Neural progenitor cell (in vitro differentiated cells): Measurements from ENCODE around the gene VWA8.

ENCODE experiments used
- EZH2 ChIP-seq: fragments of 200-600 bp; sonication (generic); IDR thresholded peaks from 2 replicates; pipeline ENCODE4 v1.6.1; 2017; ENCODE audit warnings: antibody characterized with exemption, mild to moderate bottlenecking, moderate library complexity
- EZH2phosphoT487 ChIP-seq: fragments of 200-600 bp; sonication (generic); IDR thresholded peaks from 2 replicates; pipeline ENCODE4 v1.6.1; 2017; ENCODE audit warnings: antibody characterized with exemption
- TF ChIP-seq, protein P1 (sequence below): fragments of 200-600 bp; sonication (generic); IDR thresholded peaks from 2 replicates; pipeline ENCODE4 v1.5.1; 2017; ENCODE audit warnings: antibody characterized with exemption, mild to moderate bottlenecking

GRCh38 chr13:41822560-41822959 lies 138.3 kb downstream of the VWA8 start:
- TF ChIP-seq, protein P1, sequence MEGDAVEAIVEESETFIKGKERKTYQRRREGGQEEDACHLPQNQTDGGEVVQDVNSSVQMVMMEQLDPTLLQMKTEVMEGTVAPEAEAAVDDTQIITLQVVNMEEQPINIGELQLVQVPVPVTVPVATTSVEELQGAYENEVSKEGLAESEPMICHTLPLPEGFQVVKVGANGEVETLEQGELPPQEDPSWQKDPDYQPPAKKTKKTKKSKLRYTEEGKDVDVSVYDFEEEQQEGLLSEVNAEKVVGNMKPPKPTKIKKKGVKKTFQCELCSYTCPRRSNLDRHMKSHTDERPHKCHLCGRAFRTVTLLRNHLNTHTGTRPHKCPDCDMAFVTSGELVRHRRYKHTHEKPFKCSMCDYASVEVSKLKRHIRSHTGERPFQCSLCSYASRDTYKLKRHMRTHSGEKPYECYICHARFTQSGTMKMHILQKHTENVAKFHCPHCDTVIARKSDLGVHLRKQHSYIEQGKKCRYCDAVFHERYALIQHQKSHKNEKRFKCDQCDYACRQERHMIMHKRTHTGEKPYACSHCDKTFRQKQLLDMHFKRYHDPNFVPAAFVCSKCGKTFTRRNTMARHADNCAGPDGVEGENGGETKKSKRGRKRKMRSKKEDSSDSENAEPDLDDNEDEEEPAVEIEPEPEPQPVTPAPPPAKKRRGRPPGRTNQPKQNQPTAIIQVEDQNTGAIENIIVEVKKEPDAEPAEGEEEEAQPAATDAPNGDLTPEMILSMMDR, result no peak
- TF ChIP-seq EZH2, result no peak
- no peak for TF ChIP-seq EZH2phosphoT487
